ENCODE measurements around the gene GTF2A1L.

GRCh38 chr2:48574353-48575287, 43.0 kb upstream of the GTF2A1L start:
- TF ChIP-seq CTCF (IDR thresholded peaks at IDR 0.05 in 2 of 3, conservative IDR thresholded peaks at IDR 0.05 in 1 of 3; ENCODE audit: borderline replicate concordance in 1 of 3, insufficient read depth in 1 of 3, low read depth in 2 of 3, low read length in 2 of 3) (no peak), EZH2 (IDR thresholded peaks at IDR 0.05) (no peak), YY1 (IDR thresholded peaks at IDR 0.05; ENCODE audit: extremely low read depth, insufficient replicate concordance, low read depth, low read length) (no peak), SP1 (IDR thresholded peaks at IDR 0.05; ENCODE audit: low read depth) (no peak), RAD21 (IDR thresholded peaks at IDR 0.05; ENCODE audit: low read depth) (no peak)
